NCI-H2171 (cell line): ENCODE data around the gene ZNF280A.
A peak's percentile ranks its signal among the peaks of the same experiment; 100 is the strongest.
"Not testable (repeated sequence)": the region's sequence is repeated elsewhere in the genome, so short reads cannot be mapped to it uniquely, and the experiment has no call there.

Experiments
- DNase-seq: peaks from one replicate; lab custom pipeline; 2025; lab: John Stamatoyannopoulos, UW

Gene ZNF280A

DNA sequence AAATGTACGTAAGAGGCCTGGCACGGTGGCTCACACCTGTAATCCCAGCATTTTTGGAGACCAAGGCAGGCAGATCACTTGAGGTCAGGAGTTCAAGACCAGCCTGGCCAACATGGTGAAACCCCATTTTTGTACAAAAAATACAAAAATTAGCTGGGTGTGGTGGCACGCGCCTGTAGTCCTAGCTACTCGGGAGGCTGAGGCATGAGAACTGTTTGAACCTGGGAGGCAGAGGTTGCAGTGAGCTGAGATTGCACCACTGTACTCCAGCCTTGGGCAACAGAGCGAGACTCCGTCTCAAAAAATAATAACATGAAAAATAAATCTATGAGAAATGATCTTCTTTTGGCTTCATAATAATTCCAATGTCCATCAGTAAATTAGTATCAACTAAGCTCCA lies 9.2 kb downstream of the ZNF280A start:
- not testable (repeated sequence) for DNase-seq

DNA sequence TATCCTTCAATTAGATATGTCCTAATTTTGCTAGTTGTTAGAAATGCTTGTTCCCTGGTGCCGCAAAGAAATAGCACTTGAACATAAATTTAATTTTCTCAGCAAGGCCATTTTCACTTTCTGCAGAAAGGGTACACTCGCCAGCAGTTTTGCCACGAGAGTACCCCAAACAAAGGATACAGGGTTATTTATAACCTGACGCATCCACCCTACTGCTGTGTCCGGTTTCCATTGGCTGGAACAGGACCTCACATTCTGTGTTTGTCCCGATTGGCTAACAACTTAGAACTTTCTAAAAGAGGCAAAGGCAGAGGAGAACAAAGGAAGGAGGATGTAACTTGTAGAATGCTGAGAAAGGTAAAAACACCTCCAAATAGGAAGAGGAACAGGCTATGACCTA lies 10.2 kb downstream of the ZNF280A start:
- DNase-seq: not testable (repeated sequence)

DNA sequence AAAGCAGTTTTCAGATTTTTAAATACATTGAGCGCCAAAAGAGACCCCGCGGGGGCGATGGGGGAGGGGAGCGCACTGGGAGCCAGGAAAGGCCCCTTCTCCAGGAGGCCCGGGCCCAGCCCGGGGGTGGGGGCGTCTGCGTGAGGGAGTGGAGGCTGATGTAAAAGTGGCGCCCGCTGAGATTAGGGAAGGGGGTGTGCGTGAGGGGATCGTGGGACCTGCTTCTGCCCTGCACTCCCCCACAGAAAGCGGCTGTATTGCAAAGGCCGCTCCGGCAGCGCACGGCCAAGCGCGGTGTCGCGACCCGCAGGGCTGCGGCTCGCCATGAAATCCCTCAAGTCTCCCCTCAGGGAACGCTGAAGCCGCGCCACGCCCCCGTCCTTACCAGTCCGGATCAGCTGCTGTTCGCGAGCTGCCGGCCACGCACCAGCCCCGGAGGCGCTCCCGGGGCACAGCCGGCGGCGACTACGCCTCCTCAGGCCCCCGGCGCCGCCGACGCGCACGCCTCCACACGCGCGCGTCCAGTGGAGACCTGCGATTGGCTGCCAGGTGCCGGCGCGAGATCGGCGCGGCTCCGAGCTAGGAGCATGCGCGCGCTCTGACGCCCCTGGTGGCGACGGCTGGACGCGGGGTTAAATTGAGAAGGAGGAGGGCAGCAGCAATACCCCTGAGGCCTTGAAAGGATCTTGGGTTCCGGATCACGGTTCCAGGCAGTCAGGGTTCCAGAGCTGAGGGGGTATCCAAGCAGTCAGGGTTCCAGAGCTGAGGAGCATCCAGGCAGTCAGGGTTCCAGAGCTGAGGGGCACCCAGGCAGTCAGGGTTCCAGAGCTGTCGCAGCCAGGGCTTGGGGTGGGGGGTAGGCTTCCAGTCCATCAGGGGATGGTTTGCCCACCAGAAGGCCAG lies 11.5 kb downstream of the ZNF280A start, which contains the start of gene ZNF280B:
Gene ZNF280B, minus strand, starts transcription at position 469 of the 903 bp plus-strand sequence. CDS start 19,344 bp downstream, outside the sequence.
- DNase-seq: peak; percentile 90

DNA sequence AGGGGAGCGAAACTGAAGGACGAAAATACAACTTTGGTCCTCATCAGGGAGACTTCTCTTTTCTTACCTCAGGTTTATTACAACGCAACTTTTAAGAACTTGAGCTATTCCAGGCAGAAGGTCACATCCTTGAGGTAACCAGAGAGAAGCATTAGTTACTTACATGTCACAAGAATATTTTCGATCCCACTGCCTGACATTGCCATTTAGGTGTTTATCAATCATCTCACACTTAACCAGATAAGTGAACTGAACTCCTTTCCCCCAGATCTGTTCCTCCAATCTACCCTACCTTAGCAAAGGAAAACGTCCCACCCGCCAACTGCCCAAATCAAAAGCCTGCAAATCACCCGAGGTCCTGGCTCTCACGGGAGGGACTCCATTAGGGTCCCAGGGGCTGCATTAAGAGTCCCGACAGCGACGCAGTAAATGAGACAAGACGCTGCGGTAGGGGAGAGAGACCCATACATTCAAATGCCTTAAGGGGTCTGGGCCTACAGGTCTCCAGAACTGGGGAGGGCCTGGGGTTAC lies 12.3 kb downstream of the ZNF280A start:
- no peak for DNase-seq

DNA sequence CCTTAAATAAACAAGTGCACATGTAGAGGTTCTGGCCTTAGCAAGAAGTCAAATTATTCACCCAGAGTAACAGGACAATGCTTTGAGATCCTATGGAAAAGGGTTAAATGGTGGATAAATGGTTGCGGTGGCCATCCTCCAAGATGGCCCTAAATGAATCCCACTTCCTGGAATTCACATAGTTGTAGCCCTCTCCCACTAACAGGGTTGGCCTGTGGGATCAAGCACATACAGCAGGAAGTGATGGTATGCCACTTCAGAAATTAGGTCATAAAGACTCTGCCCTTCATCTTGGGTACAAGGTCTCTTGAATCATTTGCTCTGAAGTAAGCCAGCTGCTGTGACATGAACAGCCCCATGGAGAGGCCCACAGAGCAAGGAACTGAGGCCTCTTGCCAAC lies 13.3 kb downstream of the ZNF280A start:
- no peak for DNase-seq

DNA sequence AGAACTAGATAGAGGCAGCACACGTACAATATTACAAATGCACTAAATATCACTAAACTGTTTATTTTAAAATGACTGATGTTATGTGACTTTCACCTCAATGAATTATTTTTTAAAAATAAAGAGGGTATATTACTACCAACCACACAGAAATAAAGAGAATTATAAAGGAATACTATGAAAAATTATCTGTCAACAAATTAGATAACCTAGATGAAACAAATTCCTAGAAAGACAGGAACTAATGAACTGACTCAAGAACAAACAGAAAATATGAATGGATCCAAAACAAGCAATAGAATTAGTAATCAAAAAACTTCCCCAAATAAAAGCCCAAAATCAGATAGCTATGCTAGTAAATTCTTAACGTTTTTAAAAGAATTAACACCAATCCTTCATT lies 21.8 kb downstream of the ZNF280A start:
- no peak for DNase-seq

DNA sequence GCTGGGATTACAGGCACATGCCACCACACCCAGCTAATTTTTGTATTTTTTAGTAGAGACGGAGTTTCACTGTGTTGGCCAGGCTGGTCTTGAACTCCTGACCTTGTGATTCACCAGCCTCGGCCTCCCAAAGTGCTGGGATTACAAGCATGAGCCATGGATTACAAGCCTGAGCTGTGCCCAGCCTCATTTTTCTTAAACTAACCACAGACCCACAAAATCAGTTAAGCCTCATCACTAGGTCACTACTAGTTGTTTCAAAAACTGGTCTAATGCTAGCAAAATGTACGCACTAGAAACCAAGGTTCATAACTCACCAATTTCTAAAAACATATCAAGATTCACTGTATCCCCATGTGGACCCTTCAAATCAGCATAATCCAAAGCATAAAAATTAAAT lies 28.5 kb downstream of the ZNF280A start:
- DNase-seq: not testable (repeated sequence)

DNA sequence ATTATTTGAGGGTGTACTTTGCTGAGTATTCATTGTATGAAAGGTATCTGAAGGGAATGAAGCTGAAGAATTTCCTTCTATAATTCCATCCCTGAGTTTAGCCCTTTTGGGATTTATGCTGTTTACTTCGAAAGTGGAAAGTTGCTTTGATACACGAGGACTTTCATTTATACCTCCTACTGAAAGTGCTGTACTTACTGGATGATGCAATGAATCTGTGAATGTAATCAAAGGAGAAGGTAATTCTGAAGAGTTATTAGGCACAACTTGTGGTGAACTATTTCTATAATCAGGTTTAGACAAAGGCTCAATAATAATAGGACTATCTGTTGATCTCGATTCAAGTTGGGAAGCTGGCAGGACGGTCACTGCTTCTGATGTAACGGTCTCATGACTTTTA lies 31.3 kb downstream of the ZNF280A start:
- no peak for DNase-seq

DNA sequence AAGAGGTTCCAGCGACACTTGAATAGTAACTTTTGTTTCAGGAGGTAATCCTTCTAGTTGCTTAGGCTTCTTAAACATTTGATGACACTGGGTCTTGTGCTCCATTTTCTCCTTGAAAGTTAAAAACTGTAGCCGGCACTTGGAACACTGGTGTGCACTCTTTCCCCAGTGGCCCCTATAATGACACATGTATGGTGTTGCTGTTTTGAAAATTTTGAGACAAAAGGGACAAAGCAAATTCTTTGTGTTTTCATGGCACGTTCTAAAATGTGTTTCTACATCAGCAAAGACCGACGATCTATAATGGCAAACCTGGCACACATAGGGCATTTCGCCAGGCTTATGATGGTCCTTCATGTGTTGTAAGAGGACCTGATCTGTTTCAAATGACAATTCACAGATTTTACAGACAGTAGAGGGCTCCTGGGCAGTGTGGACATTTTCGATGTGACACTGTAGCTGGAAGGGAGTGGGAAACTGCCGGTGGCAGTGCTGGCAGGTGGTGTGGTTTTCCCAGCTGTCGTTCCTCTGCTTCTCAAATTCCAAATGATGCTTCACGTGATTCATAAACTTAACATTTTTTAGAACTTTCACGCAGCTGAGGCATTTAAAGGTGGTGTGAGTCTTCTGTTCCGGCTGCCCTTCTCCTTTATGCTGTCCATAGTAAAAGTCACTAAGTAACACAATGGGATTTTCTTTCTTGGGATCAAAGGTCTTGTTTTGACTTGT lies 32.0 kb downstream of the ZNF280A start:
- peak; percentile 14 for DNase-seq

DNA sequence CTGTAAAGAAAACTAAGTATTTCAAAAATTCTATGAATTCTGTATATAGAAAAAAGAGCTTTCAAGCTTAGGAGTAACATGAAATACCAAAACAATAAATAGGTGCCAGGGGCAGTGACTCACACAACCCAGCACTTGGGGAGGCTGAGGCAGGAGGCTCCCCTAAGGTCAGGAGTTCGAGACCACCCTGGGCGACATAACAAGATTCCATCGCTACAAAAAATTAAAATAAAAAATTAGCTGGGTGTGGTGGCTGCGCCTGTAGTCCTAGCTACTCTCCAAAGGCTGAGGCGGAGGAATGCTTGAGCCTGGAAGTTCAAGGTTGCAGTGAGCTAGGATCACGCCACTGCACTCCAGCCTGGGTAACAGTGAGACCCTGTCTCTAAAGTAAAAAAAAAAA lies 33.0 kb downstream of the ZNF280A start:
- DNase-seq: no peak

DNA sequence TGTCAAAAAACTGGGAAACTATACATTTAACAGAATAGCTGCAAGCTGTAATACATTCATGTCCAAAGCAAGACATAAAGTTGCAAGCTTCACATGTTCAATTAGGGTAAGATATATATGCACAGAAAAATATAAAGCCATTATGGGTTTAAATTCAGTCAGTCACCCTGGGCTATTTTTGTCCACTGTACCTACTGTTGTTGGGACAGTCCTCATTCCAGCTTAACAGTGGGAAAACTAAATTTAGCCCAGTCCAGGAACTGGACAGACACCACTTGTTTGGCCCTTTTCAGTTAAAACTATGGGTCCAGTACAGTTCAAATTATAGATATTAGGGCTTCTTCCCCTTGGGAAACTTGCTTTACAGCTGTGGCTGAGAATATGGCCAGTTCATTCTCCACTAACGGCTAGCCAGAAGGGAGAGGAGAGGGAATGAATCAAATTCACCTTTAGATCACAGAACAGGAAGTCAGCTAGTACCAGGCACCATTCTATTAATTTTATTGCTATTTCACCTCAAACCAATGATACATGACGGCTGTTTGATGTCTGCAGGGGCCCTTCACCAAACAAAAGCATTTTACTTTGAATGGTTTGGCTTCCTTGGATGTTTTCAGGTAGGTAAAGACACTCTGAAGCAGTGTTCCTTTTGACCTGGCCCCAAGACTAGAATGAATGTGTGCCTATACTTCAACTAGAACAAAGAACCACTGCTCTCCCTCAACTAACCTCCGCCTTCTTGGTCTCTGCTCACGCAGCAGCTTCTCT lies 33.8 kb downstream of the ZNF280A start:
- no peak for DNase-seq

DNA sequence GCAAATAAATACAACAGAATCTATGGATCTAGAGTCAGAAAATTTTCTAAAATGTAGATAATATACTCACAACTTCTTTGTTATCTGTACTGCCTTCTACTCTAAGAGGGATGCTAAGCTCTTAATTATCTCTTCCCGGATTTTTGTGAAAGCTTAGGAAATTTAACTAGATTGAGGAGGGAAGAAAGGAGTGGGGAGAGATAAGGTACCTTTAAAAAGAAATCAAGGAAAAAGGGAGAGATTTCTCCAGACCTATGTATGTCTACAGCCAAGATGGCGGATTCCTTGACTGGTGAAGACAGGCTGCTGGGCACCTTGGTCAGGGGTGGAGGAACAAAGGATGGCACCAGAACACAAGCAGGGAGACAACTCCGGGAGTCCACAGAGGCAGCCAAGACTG lies 34.5 kb downstream of the ZNF280A start:
- DNase-seq: no peak

DNA sequence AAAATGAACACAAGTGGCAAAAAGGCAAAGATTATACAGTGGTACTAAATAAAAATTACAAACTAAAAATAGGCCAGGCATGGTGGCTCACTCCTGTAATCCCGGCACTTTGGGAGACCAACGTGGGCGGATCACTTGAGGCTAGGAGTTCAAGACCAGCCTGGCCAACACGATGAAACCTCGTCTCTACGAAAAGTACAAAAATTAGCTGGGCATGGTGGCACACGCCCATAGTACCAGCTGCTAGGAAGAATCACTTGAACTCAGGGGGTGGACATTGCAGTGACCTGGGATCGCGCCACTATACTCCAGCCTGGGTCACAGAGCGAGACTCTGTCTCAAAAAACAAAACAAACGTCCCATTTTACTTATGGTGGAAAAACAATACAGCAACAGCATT lies 36.0 kb downstream of the ZNF280A start:
- DNase-seq: no peak

DNA sequence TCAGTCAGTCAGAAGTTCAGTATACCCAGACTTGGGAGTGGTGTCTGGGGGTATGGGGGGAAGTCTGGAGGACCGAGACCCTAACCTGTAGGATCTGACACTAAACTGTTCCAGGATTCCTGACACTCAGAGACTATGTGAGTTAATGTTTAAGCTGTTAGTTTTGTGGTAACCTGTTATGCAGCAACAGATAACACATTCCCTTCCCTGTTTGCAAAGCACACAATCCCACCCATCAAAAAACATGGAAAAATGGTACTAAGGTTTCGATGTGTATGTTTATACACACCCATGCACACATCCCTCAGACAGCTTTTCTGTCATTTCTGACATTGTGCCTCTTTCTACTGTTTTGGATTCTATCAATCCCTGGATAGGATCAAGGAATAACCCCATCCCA lies 39.1 kb downstream of the ZNF280A start:
- DNase-seq: no peak

DNA sequence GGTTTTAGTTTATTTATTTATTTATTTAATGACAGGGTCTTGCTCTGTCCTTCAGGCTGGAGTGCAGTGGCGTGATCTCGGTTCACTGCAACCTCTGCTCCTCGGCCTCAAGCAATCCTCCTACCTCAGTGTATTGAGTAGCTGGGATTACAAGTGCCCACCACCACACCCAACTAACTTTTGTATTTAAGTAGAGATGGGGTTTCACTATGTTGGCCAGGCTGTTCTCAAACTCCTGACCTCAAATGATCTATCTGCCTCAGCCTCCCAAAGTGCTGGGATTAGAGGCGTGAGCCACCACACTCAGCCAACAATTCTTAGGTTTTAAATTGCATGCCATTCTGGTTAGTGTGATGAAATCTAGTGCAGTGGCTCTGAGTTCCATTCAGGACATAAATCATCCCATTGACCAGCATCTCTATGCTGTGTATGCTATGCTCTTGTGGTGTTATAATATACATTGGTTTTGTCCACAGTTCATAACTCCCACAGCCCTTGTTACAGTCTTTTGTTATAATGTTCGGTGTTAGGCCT lies 40.0 kb downstream of the ZNF280A start:
- DNase-seq: no peak

DNA sequence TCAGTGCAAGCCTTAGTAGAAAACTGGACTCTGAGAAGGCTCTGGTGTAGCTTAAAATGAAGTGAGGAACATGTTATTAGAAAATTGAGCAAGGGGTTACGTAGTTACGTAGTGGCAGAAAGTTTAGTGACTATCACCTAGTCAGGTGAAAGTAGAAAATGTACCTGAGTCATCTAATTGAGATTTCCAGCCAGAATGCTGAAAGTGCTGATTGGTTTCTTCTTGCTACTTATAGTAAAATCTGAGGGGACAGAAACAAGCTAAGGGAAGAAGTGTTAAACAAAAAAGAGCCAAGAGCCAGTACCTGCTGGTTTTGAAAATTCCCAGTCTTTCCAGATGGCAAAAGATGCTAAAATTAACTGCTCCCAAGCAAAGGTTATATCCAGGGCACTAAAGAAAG lies 41.0 kb downstream of the ZNF280A start:
- DNase-seq: no peak

DNA sequence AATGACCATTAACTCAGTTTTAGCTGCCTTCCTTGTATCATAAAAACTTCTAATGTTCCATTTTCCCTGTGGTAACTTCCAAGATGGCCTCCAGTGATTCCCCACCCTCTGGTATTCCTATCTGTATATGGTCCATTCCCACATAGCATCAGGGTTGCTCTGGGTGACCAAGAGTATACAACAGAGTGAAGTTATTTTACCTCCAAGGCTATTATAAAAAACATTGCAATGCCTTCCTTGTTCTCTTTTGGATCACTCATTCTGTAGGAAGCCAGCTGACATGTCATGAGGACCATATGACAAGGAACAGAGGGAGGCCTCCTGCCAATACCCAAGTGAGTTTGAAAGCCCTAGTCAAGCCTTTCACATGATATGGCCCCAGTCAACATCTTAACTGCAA lies 41.6 kb downstream of the ZNF280A start:
- no peak for DNase-seq

DNA sequence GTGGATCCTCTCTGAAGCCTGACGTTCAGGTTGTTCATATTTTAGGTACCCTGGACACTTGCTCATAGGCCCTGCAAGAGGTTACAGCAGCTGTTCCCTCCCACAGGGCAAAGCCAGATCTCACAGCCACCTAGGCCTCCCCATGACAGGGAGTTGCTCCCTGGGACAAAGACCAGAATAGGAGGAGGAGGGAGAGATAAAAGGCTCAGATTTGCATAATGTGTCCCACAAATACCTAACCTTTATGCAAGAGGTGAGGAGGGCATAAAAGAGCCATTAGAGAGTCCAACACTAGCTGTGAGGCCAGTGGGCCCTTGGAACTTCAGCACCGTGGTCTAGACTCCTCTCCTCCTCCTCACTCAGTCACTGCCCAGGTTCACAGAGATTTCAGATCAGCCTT lies 45.3 kb downstream of the ZNF280A start:
- no peak for DNase-seq

DNA sequence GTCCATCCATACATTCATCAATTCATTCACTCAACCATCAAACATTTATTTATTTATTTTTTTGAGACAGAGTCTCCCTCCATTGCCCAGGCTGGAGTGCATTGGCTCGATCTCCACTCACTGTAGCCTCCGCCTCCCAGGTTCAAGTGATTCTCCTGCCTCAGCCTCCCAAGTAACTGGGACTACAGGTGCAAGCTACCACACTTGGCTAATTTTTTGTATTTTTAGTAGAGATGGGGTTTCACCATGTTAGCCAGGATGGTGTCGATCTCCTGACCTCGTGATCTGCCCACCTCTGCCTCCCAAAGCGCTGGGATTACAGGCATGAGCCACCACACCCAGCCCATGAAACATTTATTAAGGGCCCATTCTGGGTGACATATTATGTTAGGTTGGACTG lies 49.0 kb downstream of the ZNF280A start:
- DNase-seq: not testable (repeated sequence)

DNA sequence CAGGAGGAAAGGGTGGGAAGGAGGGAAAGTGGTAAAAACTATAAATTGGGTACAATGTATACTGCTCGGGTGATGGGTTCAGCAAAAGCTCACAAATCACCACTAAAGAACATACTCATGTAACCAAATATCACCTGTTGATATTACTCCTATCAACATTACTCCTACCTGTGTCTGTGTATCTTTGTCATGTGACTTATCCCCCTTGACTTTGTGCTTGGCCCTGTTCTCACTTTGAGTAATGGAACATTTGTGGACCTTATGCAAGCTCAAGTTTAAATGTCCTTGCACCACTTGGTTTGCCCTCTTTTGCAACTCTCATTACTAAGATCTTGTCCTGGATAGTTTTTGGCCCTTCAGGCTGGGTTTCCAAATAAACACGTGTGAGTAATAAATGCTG lies 50.5 kb downstream of the ZNF280A start:
- DNase-seq: no peak

DNA sequence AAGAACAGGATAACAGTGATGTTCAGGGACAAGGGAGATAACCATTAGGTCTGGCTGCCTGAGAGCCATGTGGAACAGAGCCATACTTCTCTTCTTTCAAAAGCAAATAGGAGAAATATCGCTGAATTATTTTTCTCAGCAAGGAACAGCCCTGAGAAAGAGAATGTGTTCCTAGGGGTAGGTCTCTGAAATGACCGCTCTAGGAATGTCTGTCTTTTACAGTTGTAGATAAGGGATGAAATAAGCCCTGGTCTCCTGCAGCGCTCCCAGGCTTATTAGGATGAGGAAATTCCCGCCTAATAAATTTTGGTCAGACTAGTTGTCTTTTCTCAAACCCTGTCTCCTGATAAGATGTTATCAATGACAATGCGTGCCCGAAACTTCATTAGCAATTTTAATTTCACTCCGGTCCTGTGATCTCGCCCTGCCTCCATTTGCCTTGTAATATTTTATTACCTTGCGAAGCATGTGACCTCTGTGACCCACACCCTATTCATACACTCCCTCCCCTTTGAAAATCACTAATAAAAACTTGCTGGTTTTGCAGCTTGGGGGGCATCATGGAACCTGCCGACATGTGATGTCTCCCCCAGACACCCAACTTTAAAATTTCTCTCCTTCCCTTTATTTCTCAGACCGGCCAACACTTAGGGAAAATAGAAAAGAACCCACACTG lies 51.1 kb downstream of the ZNF280A start:
- DNase-seq: not testable (repeated sequence)
